ENCODE data around the gene FNBP1. TPM values are rescaled to one million over a fixed set of nuclear protein-coding genes. Genes with fewer than 3 reads are reported as not detected.

Gene FNBP1
- total and polyA plus RNA-seq, 2 of the 13 experiments (the other 11 are each of a cell fraction or from before 2014, with no cell fraction given): 5.4 to 19.5 TPM

- no peak overlapping the region for H3K9ac ChIP-seq (ENCODE audit: insufficient read depth, low read depth, low read length)
- ATAC-seq: no peak
- H3K27me3 ChIP-seq (ENCODE audit: control insufficient read depth in 1 of 2, insufficient read depth in 2 of 2, low read length in 2 of 2): no peaks in the 10 kb centered on the region
- TF ChIP-seq ZNF383 (CRISPR knock-in tag; IDR thresholded peaks at IDR 0.05; ENCODE audit: borderline replicate concordance) (no peak), TEAD2 (CRISPR knock-in tag; IDR thresholded peaks at IDR 0.05) (no peak), NFAT5 (CRISPR knock-in tag; IDR thresholded peaks at IDR 0.05) (no peak), ZNF282 (IDR thresholded peaks at IDR 0.05; ENCODE audit: partially characterized antibody) (no peak), KAT7 (CRISPR knock-in tag; IDR thresholded peaks at IDR 0.05; ENCODE audit: borderline replicate concordance) (no peak), FLYWCH1 (CRISPR knock-in tag; IDR thresholded peaks at IDR 0.05) (no peak), GABPB1 (CRISPR knock-in tag; IDR thresholded peaks at IDR 0.05) (no peak), HOXA5 (CRISPR knock-in tag; IDR thresholded peaks at IDR 0.05) (no peak)
- ChIA-PET POLR2A (no interaction called here), CTCF (ENCODE audit: low intra/inter-chr PET ratio, low total read pairs) (no interaction called here)
- in situ Hi-C loops (cut with HindIII; ENCODE audit: extremely low pct_ligation_motif_present, low pct_unique_long_range_greater_than_20kb): no loop called here
- H3K27ac ChIP-seq (ENCODE audit: extremely low read length, insufficient read depth, low read length): no peak overlapping the region
- peaks cover 11% of the 10 kb centered on the region for H3K4me1 ChIP-seq (ENCODE audit: insufficient read depth, low read length)
- no peak overlapping the region for H3K4me3 ChIP-seq (replicated peaks in 1 of 3; ENCODE audit: insufficient read depth in 1 of 3, low read depth in 2 of 3, low read length in 3 of 3)
- no peaks in the 10 kb centered on the region for H3K79me2 ChIP-seq (ENCODE audit: insufficient read depth, low read length)
- peaks cover 2 to 12% of the 10 kb centered on the region in 2 experiments; a peak in 3 of 5 replicates for H3K36me3 ChIP-seq (replicated peaks in 1 of 2; ENCODE audit: control insufficient read depth in 1 of 2, insufficient read depth in 2 of 2, low read length in 2 of 2)
- no peaks in the 10 kb centered on the region for H4K20me1 ChIP-seq (ENCODE audit: insufficient read depth, low read length)
- no TSS peak for BruUV-seq (replicated peaks)
- DNase-seq (ENCODE audit: low spot score): no peak
- H3K9me3 ChIP-seq (ENCODE audit: low read length): no peaks in the 10 kb centered on the region
- no peak for FAIRE-seq
- WGBS (ENCODE audit: low lambda C conversion rate): 98% methylated on average over 17 of the region's 17 CpGs
- H3K4me2 ChIP-seq (ENCODE audit: low read depth, low read length): no peak overlapping the region
- intact Hi-C loops (cut with micrococcal nuclease; ENCODE audit: unreplicated experiment): no loop called here
- H2AFZ ChIP-seq (ENCODE audit: low read length): no peak overlapping the region
These were observed 147.4 kb downstream of the FNBP1 start for GRCh38 chr9:129895376-129896268.
